CD4-positive, alpha-beta T cell (primary cell): ENCODE results near the gene HDAC5. TPM values are rescaled to one million over a fixed set of nuclear protein-coding genes. Genes with fewer than 3 reads are reported as not detected.

Experiments
- ATAC-seq: fragments of 200-7000 bp; cut with Tn5 transposase; one replicate; pipeline ENCODE4 v1.10.0; 2022; ENCODE audit warnings: mild to moderate bottlenecking; ENCODE audit not compliant: poor library complexity
- CTCF ChIA-PET: fragments of 350-600 bp; sonication (Branson Sonifier 250); formaldehyde crosslinking; loops from one replicate; lab custom pipeline; 2021; ENCODE audit warnings: antibody characterized with exemption, inconsistent platforms; lab: Charles Lee
- POLR2A ChIA-PET: fragments of 350-600 bp; sonication (Branson Sonifier 250); formaldehyde crosslinking; loops from one replicate; lab custom pipeline; 2021; ENCODE audit warnings: antibody characterized with exemption, inconsistent platforms; lab: Charles Lee
- DNase-seq, 14 experiments: peaks; one replicate each; pipeline ENCODE4 v3.0.0-alpha.2; 2013 to 2020; ENCODE audit warnings: mixed read lengths in 2 of 14
- H3K27ac ChIP-seq, 2 donors: one replicate each; pipeline versions ENCODE4 v1.5.1 to v1.7.0; 2013; ENCODE audit warnings: low read length in 2 of 2, low read depth in 1 of 2, mild to moderate bottlenecking in 1 of 2
- H3K27me3 ChIP-seq, 2 experiments: 1 replicate in 1 of 2; 2 replicates in 1 of 2; pipeline versions ENCODE4 v1.6.1 to v1.7.0; 2013; ENCODE audit warnings: low read length in 2 of 2, control low read depth in 1 of 2, mild to moderate bottlenecking in 1 of 2, moderate library complexity in 1 of 2; ENCODE audit not compliant: insufficient read depth in 2 of 2, control insufficient read depth in 1 of 2
- H3K36me3 ChIP-seq: one replicate; pipeline ENCODE4 v1.6.1; 2013; ENCODE audit warnings: low read length, control low read depth; ENCODE audit not compliant: insufficient read depth
- H3K4me1 ChIP-seq: one replicate; pipeline ENCODE4 v1.6.1; 2013; ENCODE audit warnings: low read length, control low read depth; ENCODE audit not compliant: insufficient read depth
- H3K4me3 ChIP-seq: one replicate; pipeline ENCODE4 v1.5.1; 2013; ENCODE audit warnings: mild to moderate bottlenecking, low read length, moderate library complexity
- H3K9me3 ChIP-seq, 2 experiments: 1 replicate in 1 of 2; 2 replicates in 1 of 2; pipeline versions ENCODE4 v1.6.1 to v1.7.0; 2013; ENCODE audit warnings: low read length in 2 of 2, mild to moderate bottlenecking in 2 of 2, control low read depth in 1 of 2, moderate library complexity in 1 of 2; ENCODE audit not compliant: control insufficient read depth in 1 of 2, insufficient read depth in 1 of 2
- H3K27ac Mint-ChIP-seq: one replicate; pipeline ENCODE4 v1.8.0; 2020; ENCODE audit warnings: mixed read lengths
- H3K27me3 Mint-ChIP-seq: one replicate; pipeline ENCODE4 v1.8.0; 2021; ENCODE audit warnings: mixed read lengths
- H3K36me3 Mint-ChIP-seq: one replicate; pipeline ENCODE4 v1.8.0; 2021; ENCODE audit warnings: low read depth, mixed read lengths
- H3K4me1 Mint-ChIP-seq: one replicate; pipeline ENCODE4 v1.8.0; 2021; ENCODE audit warnings: low read depth, mixed read lengths
- H3K4me3 Mint-ChIP-seq: one replicate; pipeline ENCODE4 v1.8.0; 2020; ENCODE audit warnings: mild to moderate bottlenecking, mixed read lengths
- H3K9me3 Mint-ChIP-seq: one replicate; pipeline ENCODE4 v1.8.0; 2020; ENCODE audit warnings: mixed read lengths
- intact Hi-C, 2 experiments: fragments of 100-400 bp; cut with DNase I in 1 of 2; cut with micrococcal nuclease in 1 of 2; formaldehyde crosslinking; loops; one replicate each; pipeline versions ENCODE4 v1.15.1 to v1.9.0; 2023 to 2025; cut with DNase I, micrococcal nuclease
- total RNA-seq, 174 experiments: library from RNA in 2 of 174; stranded (reverse) in 2 of 174; gene quantifications; one replicate each; pipeline ENCODE4 v1.2.3 and lab custom pipeline; 2021 to 2026
- TF ChIP-seq, protein P1 (sequence below): fragments of 200-600 bp; IDR thresholded peaks from one replicate; pipeline ENCODE4 v1.8.0; 2022; ENCODE audit warnings: antibody characterized with exemption, mild to moderate bottlenecking

The HDAC5 gene
- total RNA-seq, 2 experiments from 2014 or later: 92.0 to 92.5 TPM

DNA sequence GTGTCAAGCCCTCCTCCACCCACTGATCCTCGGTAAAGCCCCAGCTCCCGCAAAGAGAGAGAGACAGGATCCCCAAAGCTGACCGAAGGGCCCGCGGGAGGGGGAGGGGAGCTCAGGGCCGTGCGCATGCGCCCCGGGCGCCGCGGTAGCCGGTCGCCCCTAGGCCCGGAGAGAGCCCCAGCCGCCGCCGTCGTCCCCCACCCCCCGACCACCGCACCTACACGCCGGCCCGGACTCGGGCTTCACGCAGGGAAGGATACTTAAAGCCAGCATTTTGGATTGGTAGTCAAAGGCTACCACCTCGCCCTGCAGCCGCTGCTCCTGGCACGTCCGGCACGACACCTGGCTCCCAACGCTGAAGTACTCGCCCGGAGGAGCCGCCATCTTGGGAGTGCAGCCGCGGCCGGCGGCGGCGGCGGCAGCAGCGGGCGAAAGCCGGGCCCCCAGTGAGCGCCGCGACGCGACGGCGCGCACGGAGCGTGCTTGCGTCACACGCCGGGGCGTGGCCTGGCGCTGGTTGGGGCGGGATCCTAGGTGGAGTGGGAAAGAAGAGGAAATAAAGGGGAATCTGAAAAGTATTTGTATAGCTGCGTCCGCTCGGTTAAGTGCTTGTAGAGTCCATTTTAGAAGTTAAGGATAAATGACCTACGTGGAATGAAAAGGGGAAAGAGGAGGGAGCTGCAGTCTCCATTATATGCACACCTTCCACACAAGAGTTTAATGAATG, 57.1 kb downstream of the HDAC5 start, which contains the start of gene LSM12:
Gene LSM12 (minus strand): TSS at position 468 of the 727 bp plus-strand sequence. CDS start 84 bp downstream, at position 384.
- Mint-ChIP-seq H3K4me1 (peaks cover 65% of the 10 kb centered on the region), H3K36me3 (peaks cover 41% of the 10 kb centered on the region), H3K27ac (peak within 1 kb of the TSS; percentile 90), H3K27me3 (no peaks in the 10 kb centered on the region), H3K4me3 (peak within 1 kb of the TSS; percentile 88), H3K9me3 (no peaks in the 10 kb centered on the region)
- intact Hi-C loops: loop anchor here (2.0 to 5.0 kb wide), 6 partner anchors 52 to 281 kb away; partner anchors contain the start of genes GRN (in 1 of the 2), HDAC5 (in 1 of the 2), TMEM101 (in 1 of the 2) and TMUB2 (in 1 of the 2)
- CTCF ChIA-PET: interaction anchor here (0.6 to 0.8 kb wide), 2 partner anchors 25 to 1628 kb away, joined by 3 read pairs; no protein-coding TSS in a partner anchor
- peak; percentile 84 for ATAC-seq
- peak within 1 kb of the TSS; percentile 72 to 79 for H3K27ac ChIP-seq
- TF ChIP-seq, protein P1, sequence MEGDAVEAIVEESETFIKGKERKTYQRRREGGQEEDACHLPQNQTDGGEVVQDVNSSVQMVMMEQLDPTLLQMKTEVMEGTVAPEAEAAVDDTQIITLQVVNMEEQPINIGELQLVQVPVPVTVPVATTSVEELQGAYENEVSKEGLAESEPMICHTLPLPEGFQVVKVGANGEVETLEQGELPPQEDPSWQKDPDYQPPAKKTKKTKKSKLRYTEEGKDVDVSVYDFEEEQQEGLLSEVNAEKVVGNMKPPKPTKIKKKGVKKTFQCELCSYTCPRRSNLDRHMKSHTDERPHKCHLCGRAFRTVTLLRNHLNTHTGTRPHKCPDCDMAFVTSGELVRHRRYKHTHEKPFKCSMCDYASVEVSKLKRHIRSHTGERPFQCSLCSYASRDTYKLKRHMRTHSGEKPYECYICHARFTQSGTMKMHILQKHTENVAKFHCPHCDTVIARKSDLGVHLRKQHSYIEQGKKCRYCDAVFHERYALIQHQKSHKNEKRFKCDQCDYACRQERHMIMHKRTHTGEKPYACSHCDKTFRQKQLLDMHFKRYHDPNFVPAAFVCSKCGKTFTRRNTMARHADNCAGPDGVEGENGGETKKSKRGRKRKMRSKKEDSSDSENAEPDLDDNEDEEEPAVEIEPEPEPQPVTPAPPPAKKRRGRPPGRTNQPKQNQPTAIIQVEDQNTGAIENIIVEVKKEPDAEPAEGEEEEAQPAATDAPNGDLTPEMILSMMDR: no peak
- peaks cover 15% of the 10 kb centered on the region for H3K36me3 ChIP-seq
- peaks cover 45% of the 10 kb centered on the region for H3K4me1 ChIP-seq
- H3K27me3 ChIP-seq: no peaks in the 10 kb centered on the region
- H3K4me3 ChIP-seq: peak within 1 kb of the TSS; percentile 74
- peak; percentile 76 to 96 (median 84) for DNase-seq
- H3K9me3 ChIP-seq: no peaks in the 10 kb centered on the region
- POLR2A ChIA-PET: interaction anchor here (0.6 to 2.3 kb wide), 4 partner anchors 57 to 265 kb away, joined by 3 to 15 read pairs (median 6); partner anchors contain the start of genes HDAC5 and TMUB2

GRCh38 chr17:44065668-44066203, 57.7 kb downstream of the HDAC5 start:
- Mint-ChIP-seq H3K27ac (peak overlapping the region; percentile 90), H3K9me3 (no peaks in the 10 kb centered on the region), H3K27me3 (no peaks in the 10 kb centered on the region), H3K4me3 (peak overlapping the region; percentile 88), H3K36me3 (peaks cover 41% of the 10 kb centered on the region), H3K4me1 (peaks cover 62% of the 10 kb centered on the region)
- H3K4me1 ChIP-seq: peaks cover 39% of the 10 kb centered on the region
- TF ChIP-seq, protein P1: no peak
- CTCF ChIA-PET: interaction anchor here (0.6 kb wide), 1 partner anchor 1628 kb away, joined by 3 read pairs; no protein-coding TSS in a partner anchor
- peak overlapping the region; percentile 74 for H3K4me3 ChIP-seq
- H3K9me3 ChIP-seq: no peaks in the 10 kb centered on the region
- peaks cover 20% of the 10 kb centered on the region for H3K36me3 ChIP-seq
- intact Hi-C loops: loop anchor here (2.0 to 5.0 kb wide), 6 partner anchors 51 to 282 kb away; partner anchors contain the start of genes GRN (in 1 of the 2), HDAC5 (in 1 of the 2), TMEM101 (in 1 of the 2) and TMUB2 (in 1 of the 2)
- ATAC-seq (no peak), DNase-seq (peak in 3 of 14 experiments; percentile 9 to 57 (median 52))
- POLR2A ChIA-PET: interaction anchor here (0.6 to 2.3 kb wide), 4 partner anchors 58 to 985 kb away, joined by 3 to 15 read pairs (median 6); partner anchors contain the start of genes HDAC5 and TMUB2
- H3K27me3 ChIP-seq: no peaks in the 10 kb centered on the region
- peak overlapping the region; percentile 72 to 79 for H3K27ac ChIP-seq
